ENCODE measurements around the gene UQCC5.
A peak's percentile ranks its signal among the peaks of the same experiment; 100 is the strongest.

The UQCC5 gene

DNA sequence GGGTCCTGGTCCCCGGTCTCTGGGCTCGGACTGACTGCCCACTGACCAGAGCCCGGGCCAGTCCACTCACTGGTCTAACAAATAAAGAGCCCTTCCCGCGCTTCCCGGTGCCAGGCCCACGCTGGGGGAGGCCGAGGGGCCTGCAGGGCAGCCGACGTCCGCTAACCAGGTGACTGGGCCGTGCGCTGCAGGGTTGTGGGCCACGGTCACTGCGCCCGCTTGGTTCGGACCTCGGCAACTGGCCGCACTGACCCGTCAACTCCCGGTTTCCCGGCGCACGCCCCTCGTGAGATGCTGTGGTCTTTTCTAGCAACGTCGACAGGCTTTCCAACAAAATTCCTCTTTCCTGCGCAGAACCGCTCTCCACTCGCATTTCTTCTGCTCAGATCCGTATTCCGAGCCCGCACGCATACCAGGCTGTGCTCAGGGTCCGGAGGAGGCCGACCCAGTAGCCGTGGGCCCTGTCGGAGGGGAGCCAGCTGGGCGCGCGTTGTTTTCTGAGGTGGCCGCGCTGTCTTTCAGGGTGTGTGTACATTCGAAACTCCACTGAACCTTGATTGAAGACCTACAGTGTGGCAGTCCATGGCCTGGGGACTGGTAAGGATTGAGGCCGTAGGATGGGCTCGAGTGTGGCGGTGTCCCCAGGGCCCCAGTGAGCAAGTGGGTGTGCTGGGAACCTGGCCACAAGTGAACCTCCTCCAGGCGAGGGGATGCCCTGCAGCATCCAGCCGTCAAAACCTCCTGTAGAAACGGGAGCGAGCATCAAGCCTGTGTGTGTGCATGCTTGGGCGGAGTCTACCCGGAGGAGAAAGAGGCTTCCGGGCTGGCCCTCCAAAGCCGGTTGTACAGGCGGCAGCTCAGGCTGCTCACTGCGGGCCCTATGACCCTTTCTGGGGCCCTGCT, 1.9 kb upstream of the UQCC5 start:
- peak; percentile 44 for DNase-seq

DNA sequence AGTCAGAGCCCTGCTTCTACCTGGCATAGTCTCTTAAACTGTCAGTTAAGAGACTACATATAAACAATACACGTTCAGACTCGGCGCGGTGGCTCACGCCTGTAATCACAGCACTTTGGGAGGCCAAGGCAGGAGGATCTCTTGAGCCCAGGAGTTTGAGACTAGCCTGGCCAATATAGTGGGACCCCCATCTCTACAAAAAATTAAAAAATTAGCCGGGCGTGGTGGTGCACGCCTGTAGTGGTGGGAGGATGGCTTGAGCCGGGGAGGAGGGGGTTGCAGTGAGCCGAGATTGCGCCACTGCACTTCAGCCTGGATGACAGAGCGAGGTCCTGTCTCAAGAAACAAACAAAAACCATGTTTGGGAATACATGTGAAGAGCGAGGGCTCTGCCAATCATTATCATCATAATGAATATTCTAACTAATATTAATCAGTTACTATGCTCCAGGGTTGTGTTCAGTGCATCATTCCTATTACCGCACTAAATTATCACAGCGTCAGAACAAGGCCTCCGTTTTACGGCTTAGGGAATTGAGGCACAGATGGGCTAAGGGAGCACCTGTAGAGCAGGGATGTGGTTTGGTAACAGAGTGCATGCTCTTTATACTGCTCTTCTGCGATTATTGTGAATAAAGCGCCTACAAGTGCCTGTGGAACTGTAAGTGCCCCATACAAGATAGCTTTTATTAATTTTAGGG, 844 bp upstream of the UQCC5 start:
- DNase-seq: no peak

DNA sequence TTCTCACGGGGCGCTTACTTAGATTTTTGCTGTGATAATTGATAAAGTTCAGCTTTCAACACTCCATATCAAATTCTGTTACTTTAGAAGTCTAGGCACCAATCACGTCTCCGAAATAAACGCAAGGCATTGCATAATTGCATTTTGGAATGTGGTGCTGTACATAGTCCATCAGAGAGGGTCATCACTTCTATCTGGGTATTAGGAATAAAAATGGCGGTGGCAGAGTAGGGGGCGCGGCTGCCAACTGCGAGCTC, 365 bp upstream of the UQCC5 start:
- DNase-seq: no peak

DNA sequence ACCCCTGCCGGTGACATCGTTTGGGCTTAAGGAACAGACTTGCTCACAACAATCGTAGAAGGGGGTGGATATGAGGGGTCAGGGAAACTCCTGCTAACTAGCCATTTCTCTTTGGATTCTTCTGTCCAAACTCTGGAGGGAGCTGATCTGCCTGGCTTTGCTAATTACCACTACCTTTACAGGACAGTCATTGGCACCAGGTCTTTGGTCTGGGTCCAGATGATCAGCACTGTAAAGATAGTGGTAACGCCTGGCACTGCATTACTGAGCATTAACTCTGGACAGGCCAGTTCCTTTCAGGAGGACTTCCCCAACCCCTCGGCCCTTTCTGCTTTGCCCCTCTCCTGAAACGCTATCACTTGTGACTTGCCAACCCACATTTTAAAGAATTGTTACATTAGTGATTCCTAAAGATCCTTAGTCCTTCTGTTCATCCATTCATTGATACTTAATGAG, 788 bp downstream of the UQCC5 start:
- no peak for DNase-seq

DNA sequence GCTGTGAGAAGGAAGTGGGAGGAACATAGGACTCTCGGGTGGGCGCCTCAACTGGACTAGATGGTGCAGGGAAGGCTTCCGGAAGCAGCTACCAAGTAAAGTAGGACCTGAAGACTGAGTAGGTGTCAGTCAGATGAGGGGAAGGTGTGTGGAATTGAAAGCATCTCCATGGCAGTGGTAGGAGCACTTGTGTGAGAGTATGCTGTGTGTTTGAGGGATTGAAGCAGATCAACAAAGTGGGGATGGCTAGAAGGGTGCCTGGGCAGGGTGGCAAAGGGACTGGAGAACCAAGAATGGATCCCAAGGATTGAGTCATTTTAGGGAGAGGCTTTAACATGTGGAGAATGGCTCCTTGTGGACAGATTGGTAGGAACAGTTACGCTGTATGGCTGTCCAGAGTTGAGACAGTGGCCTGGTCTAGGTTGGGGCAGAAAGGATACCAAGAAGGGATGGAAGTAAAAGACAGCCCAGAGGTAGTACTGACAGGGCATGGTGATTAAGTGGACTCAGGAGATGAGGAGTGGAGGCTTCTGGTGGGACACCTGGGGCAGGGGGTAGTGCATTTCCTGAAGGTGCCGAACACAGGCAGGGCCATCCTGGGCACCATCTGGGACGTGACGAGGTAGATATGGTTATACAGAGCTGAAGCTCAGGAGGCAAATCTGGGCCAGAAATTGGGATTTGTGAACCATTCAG, 1.5 kb downstream of the UQCC5 start:
- no peak for DNase-seq

DNA sequence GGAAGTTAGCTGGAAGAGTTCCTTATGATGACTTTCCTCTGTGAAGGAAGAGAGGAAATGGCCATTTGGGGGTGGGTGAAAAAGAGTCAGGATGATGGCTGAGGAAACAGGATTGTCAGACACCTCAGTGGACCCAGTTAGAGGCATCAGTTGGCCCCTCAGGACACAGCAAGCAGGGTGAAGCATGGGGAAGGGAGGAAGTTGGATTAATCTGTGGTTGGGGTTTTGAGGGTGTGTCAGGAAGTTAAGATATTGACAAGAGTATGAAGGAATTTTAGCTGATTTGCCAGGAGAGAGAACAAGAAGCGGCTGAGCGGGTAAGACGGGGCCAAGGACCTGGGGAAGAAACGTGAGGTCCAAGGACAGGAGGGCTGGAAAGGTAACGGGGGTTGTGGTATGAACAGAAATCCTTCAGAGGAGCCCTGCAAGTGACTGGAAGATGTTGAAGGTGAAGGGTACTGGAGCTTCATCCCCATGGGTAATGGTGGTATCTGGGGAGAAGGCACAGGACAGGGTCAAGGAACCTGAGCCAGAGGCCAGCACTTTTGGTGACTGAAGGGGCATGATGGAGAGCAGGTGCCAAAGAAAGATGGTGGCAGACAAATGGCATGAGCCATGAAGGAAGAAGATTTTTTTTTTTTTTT, 2.7 kb downstream of the UQCC5 start:
- DNase-seq: no peak

DNA sequence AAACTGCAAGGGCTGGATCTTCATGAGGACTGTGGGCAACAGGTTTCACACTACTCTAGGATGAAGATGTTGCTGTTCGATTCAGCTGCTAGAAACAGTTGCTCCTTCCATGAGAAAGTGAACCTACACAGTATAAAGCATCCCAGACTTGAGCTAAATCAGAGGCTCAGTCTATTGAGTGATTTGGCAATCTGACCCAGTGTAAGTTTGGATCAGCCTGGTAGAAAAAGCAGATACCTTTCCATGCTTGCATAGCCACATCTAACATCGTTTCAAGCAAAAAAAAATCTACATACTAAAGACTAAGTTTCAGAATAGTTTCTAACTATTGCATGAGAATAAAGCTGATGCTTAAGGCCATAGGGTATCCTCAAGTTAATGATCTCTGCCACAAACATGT, 4.6 kb downstream of the UQCC5 start:
- DNase-seq: no peak

DNA sequence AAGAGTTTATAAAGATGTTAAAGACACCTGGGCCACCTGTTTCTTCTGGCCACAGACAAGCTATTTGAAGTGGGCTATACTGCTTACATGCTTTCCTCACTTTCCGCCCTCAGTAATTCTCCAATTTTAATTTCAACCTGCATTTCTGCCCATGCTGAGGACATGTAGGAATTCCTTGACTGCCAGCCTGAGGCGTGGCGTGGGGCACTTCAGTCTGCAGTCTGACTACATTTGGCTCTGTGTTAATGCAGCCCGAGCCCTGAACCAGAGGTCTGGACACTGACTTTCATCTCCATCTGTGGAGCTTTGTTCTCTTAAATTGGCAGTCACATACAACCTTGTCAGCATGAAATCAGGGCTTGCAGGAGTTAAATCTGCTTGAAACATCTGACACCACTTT, 8.5 kb downstream of the UQCC5 start:
- no peak for DNase-seq

DNA sequence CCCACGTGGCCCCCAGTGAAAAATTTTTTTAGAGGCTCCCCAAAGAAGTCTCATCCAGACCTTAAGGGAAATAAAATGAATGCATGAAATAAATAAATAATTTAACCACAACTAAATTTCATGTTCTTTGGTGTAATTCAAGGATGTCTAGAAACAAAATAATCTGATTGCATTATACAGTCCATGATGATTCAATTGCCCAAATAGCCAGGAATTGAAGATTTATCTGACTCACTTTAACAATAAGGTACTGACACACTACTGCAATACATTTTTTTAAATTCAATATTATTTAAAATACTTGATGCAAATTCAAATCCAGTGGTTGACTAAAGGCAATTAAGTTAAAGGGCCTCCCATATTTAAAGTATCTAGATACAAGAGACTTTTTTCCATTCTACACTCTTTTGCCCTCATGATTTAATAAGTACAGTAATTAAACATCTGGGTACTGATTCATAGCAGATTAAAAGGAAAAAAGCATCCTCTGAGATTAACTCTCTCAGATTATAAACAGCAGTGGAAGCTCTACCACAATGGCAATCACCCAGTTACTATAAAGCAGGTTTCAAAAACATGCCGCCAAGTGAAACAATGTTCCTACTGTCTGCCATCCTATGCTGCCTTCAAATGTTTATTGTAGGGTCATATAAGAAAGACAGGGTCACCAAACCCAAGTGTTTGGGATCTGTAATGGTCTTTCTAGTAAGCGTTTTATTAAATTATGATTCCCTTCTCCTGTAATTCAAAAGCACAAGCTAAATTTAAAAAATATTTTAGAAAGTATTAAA, 9.9 kb downstream of the UQCC5 start:
- DNase-seq: peak; percentile 31

DNA sequence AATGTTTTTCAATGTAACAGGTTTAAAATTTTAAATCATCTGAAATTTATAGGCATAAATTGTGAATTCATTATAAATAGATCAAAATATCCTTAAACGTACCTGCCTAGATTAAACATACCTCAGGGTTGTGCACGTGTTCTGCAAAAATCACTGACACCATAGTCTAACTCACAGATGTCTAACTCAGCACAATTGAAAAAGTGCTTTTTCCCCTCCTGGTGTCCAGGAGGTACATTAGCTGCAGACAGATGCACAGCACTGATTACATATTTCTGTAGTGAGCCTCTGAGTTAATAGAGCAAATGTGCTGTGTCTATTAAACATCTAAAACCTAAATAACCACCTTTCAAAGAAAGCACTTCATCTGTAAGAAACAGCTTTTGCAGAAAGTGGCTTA, 10.7 kb downstream of the UQCC5 start:
- no peak for DNase-seq

DNA sequence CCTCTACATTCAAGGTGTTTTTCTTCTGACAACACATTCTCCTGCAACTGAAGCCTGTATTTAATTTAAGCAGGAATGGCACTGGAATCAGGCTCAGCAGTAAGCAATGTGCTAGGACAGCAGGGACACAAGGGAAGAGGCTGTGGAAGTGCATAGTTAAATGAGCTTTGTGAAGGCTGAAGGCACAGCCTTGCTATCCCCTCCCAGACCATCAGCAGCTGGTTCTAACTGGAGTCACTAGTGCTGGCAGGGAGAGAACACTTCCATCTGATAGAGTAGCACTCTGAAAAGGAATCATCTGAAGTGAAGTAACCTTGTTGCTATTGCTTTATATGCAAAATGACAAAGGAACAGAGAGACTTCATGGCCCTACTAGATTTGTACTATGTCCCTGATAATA, 14.7 kb downstream of the UQCC5 start:
- DNase-seq: no peak

DNA sequence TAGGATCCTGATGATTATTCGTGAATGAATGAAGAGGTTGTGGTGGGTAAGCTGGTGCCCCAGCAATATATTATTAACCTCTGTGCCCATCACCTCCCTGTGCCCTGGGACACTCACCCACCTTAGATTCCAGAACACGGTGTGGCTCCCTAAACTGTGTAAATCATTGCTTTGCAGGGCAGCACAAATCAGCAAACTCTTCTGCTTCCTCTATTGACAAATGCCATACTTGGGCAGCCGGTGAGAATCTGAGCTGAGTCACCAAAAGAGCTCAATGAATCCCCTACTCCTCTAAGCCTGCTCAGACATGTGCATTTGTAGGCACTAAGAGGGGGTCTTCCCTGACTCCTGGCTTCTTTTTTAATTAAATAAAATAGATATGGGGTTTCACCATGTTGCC, 15.7 kb downstream of the UQCC5 start:
- no peak for DNase-seq

DNA sequence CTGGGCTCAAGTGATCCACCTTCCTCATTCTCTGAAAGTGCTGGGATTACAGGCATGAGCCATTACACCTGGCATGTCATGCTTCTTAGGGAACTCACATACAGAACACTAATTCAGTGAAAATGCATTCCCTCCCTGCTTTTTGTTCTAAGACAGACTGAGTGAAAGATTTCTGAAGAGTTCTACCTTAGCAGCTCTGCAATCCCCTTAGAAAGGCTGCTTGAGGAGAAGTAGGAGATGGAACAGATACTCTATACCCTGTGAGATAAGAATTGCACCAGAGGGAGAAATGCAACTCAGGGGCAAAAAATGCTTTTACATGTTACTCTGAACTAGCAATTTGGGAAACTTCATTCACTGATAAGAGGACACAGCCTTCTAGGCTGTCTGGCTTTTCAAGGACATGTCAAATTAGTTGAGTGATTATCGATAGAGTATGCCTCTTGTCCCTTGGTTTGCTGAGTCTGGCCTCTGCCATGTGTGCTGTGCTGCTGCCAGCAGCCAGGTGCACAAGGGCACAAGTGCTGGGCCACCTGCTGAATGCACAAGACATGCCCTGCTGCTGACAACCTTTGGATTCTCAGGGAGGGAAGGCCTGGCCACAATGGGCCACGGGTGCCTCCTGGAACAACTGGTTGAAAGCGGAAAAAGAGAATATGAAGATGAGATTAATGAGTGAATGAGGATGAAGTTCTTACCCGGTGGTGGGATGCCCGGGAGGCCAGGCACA, 17.8 kb downstream of the UQCC5 start:
- DNase-seq: no peak

DNA sequence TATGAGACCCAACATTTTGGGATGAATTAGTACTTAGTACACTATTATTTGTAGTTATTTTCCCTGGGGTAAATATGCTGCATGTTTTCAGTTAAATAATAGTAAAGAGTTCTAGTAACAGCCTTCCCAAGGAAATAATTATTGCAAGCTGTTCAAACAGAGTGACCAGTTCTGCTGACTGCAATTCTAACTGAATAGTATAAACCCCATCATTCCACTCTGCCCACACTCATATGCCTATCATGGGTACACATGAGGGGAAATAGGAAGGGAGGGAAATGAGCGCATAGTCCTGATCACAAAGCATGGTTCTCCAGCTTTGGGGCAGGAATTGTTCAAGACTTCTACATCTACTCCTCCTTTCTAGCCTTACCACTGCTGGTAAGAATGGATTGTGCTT, 18.7 kb downstream of the UQCC5 start:
- peak; percentile 53 for DNase-seq

DNA sequence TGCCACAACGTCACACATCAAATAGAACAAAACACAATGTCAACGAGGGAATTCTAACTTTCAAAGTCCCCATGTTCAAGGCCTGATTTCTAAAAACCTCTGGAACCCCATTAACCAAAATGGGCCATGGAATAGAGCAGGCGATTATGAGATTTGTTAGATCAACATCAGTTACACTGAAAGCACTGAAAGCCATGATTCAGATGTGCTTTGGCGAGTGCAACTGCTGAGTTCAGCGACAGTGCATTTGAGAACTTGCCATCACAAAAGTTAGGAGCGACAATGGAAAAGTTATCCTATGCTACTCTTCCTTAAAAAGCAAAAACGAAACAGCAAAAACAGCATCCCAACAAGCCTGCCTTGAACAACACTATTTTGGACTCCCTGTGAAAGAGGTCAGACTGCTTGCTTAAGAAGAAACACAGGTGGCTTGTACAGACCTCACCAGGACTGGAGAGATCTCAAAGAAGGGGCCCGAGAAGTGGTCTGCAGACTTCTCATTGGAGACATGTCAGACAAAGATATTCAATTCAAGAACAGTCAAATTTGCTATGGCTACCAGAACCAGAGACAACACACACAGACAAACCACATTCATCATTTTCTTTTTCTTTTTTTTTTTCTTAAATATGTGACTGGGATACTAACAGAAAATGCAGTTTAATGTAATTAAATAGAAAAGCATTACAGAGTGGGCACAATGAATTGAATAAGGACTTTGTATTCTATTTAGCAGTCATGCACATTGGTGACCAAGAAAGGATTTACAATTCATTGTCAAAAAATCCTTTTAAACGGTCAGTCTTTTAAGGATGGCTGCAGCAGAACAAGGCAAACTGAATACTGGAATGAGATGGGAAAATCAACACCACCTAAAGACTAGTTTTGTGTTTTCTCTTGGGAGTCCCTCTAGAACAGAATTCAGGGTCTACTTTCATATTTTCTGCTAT, 20.9 kb downstream of the UQCC5 start:
- DNase-seq: no peak

DNA sequence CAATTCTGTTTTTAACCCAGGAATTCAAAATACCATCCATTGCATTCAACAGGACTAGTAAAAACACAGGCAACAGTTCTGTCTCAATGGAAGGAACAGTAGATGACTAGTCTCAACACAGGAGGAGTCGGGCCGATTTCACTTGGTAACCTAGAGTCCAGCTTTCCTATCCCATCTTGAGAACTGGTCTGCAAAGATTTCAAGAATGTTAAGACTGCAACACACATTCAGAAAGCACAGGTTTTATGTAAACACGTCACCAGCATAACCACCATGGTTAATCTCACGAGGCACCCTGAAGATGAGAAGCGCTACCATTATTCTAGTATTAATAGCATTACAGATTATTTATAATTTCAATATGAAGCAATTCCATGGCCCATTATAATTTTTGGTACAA, 22.0 kb downstream of the UQCC5 start:
- DNase-seq: no peak

DNA sequence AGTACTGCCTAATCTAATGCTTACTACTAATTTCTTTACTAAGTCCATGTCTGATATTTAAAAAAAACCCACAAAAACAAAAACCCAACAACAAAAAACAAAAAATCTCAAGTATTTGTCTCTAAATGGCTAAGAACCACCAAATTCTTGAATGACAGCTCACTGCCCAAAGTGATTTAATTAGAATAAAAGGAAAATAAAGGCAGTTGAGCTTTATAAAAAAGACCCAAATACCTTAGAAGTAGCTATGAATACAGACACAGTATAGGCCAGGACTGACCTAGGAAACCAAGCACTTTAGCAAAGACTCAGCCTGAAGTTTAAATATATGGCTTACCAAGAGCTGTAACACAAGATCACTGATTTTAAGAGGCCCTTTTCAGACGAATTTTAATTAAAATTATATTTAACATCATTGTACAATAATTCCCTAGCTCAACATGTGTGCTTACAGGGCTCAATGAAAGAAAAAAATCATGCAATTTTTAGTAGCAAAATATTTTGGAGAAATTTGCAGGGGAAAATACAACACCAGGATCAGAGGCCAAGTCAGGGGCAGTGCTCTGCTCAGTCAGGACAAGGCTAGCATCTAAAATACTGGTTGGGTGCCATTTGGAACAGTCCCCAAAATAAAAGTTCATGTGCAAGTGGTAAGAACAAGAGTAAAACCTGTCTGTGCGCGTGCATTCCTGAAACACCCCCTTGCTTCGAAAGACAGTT, 24.8 kb downstream of the UQCC5 start:
- peak; percentile 13 for DNase-seq

DNA sequence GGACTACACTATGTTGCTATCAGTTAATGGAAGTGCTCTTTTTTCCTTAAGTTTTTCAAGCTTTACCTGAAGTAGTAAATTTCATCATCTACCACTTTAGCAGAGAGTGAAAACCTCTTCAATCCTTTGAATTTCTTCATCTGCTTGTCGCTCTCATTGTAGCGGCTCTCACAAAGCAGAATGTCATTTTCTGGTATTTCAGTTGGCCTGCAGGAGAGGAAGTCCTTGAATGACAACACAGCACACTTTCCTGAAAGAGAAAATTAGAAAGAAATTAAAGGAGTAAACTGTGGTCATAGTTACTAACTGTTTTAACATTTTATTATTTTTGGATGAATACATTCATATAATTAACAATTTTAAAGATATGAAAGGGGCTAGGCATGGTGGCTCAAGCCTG, 27.6 kb downstream of the UQCC5 start:
- DNase-seq: no peak

DNA sequence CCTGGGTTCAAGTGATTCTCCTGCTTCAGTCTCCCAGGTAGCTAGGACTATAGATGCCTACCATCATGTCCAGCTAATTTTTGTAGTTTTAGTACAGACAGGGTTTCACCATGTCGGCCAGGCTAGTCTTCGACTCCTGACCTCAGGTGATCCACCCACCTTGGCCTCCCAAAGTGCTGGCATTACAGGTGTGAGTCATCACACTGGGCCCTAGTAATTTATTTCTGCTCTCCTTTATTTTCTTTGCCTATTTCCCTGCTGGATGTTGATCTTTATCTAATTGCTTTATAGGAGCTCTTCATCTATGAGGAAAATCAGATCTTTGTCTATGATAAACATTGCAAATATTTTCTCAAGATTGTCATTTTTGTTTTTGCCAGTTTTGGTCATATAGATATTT, 31.7 kb downstream of the UQCC5 start:
- DNase-seq: no peak

DNA sequence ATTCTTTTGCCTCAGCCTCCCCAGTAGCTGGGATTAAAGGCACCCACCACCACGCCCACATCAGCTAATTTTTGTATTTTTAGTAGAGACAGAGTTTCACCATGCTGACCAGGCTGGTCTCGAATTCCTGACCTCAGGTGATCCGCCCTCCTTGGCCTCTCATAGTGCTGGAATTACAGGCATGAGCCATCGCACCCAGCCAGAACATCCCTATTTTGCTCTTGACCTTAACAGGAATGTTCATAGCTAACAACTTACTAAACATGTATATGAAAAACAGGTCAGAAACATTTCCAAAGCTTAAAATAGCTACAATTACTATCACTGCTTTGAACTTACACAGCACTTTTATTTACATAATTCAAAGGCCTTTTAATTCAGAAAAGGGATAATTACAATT, 33.7 kb downstream of the UQCC5 start:
- peak; percentile 8 for DNase-seq
